ENCODE measurements around the gene KRT39. TPM values are rescaled to one million over a fixed set of nuclear protein-coding genes. Genes with fewer than 3 reads are reported as not detected.

Gene KRT39
- total and polyA plus RNA-seq, 2 donors (not counting 3 experiments of a cell fraction or from before 2014, with no cell fraction given) = not detected

DNA sequence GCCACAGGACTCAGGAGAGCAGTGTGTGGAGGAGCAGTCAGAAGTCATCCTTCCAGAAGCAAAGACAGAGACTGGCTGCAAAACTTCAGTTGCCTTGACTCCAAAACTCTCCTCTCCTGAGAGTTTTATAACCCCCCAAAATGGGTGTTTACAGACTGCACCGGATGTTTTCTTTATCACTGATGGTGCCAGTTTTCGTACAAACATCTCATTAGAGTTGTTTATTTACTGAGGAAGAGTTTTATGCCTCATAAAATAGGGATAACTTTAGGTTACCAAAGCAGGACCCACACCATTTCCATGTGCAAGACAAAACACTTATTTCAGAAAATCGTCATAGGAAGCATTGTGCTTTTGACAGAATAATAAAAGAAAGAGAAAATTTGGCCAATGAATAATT is 17.5 kb upstream of the KRT39 start, which contains the start of gene KRT40:
KRT40 (minus strand) TSS at position 101 of the 400 bp plus-strand sequence; CDS start at position 48, 53 bp downstream.
- Histone ChIP-seq H3K4me1 (ENCODE audit: control insufficient read depth, extremely low read depth, insufficient read depth, low read length) (no peaks in the 10 kb centered on the region), H2AFZ (ENCODE audit: low read depth, low read length) (no peak within 1 kb of the TSS), H3K79me2 (ENCODE audit: control insufficient read depth, insufficient read depth, low read length) (no peaks in the 10 kb centered on the region), H4K20me1 (replicated peaks; ENCODE audit: control insufficient read depth, extremely low read depth, insufficient read depth, low read length) (no peaks in the 10 kb centered on the region), H3K4me3 (replicated peaks in 1 of 3; ENCODE audit: insufficient read depth in 1 of 3, low read depth in 1 of 3, low read length in 3 of 3) (no peak within 1 kb of the TSS), H3K9me1 (replicated peaks; ENCODE audit: control insufficient read depth, extremely low read depth, insufficient read depth, low read length) (no peaks in the 10 kb centered on the region), H3K9ac (replicated peaks; ENCODE audit: extremely low read depth, insufficient read depth, low read length) (no peak within 1 kb of the TSS), H3K9me3 (replicated peaks; ENCODE audit: control insufficient read depth, insufficient read depth, low read length) (no peaks in the 10 kb centered on the region), H3K36me3 (ENCODE audit: control insufficient read depth in 2 of 2, extremely low read depth in 1 of 2, insufficient read depth in 2 of 2, low read length in 2 of 2) (no peaks in the 10 kb centered on the region), H3K4me2 (ENCODE audit: insufficient read depth, low read length) (no peak within 1 kb of the TSS), H3K27me3 (ENCODE audit: control insufficient read depth in 2 of 2, insufficient read depth in 2 of 2, low read length in 2 of 2) (peaks cover 0 to 4% of the 10 kb centered on the region in 2 experiments), H3K27ac (ENCODE audit: insufficient read depth, low read depth, low read length) (no peak within 1 kb of the TSS)
- FAIRE-seq = no peak
- dilution Hi-C loops (cut with MboI; ENCODE audit: extremely low pct_ligation_motif_present, low sequenced_read_pairs) (no loop called here), intact Hi-C loops (cut with micrococcal nuclease) (no loop called here)
- DNase-seq (ENCODE audit: low read depth, low spot score) = no peak
- TF ChIP-seq POLR2AphosphoS5 (IDR thresholded peaks at IDR 0.05; ENCODE audit: insufficient read depth, low read depth, low read length) = no peak
- TF ChIP-seq MYC (IDR thresholded peaks at IDR 0.05; ENCODE audit: low read depth, low read length) = no peak
- TF ChIP-seq EZH2 (IDR thresholded peaks at IDR 0.05; ENCODE audit: borderline replicate concordance, low read depth, low read length, severe bottlenecking) = no peak
- BruUV-seq (replicated peaks) = no TSS peak
- CTCF ChIA-PET = no interaction called here
- POLR2A ChIA-PET = no interaction called here

DNA sequence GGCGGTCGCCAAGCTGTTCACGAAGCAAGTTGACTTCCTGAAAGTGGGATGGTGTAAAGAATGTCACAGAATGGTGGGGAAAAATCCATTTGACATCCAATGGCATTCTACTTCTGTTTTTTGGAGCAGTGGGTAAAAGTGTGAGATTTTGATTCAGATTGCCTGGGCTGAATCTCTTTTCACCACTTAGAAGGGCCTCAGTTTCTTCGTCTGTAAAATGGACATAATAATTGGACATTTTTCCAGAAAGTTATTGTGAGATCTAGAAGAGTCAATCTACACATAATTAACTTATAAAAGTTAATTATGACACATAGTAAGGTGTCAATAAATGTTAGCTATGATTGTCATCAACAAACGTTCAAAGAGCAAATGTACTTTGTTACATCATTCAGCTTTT is 14.4 kb upstream of the KRT39 start:
- POLR2A ChIA-PET = no interaction called here
- Histone ChIP-seq H3K9ac (replicated peaks; ENCODE audit: extremely low read depth, insufficient read depth, low read length) (no peak overlapping the region), H3K4me2 (ENCODE audit: insufficient read depth, low read length) (no peak overlapping the region), H3K27ac (ENCODE audit: insufficient read depth, low read depth, low read length) (no peak overlapping the region), H3K4me1 (ENCODE audit: control insufficient read depth, extremely low read depth, insufficient read depth, low read length) (no peaks in the 10 kb centered on the region), H4K20me1 (replicated peaks; ENCODE audit: control insufficient read depth, extremely low read depth, insufficient read depth, low read length) (no peaks in the 10 kb centered on the region), H3K9me3 (replicated peaks; ENCODE audit: control insufficient read depth, insufficient read depth, low read length) (no peaks in the 10 kb centered on the region), H3K9me1 (replicated peaks; ENCODE audit: control insufficient read depth, extremely low read depth, insufficient read depth, low read length) (no peaks in the 10 kb centered on the region), H3K4me3 (replicated peaks in 1 of 3; ENCODE audit: insufficient read depth in 1 of 3, low read depth in 1 of 3, low read length in 3 of 3) (no peak overlapping the region), H3K36me3 (ENCODE audit: control insufficient read depth in 2 of 2, extremely low read depth in 1 of 2, insufficient read depth in 2 of 2, low read length in 2 of 2) (no peaks in the 10 kb centered on the region), H2AFZ (ENCODE audit: low read depth, low read length) (no peak overlapping the region), H3K79me2 (ENCODE audit: control insufficient read depth, insufficient read depth, low read length) (no peaks in the 10 kb centered on the region), H3K27me3 (ENCODE audit: control insufficient read depth in 2 of 2, insufficient read depth in 2 of 2, low read length in 2 of 2) (peaks cover 0 to 8% of the 10 kb centered on the region in 2 experiments)
- CTCF ChIA-PET = interaction anchor here (1.0 to 1.2 kb wide), 2 partner anchors 9 to 567 kb away, joined by 3 to 4 read pairs; no protein-coding TSS in a partner anchor
- TF ChIP-seq, protein P1, sequence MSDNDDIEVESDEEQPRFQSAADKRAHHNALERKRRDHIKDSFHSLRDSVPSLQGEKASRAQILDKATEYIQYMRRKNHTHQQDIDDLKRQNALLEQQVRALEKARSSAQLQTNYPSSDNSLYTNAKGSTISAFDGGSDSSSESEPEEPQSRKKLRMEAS (IDR thresholded peaks at IDR 0.05; ENCODE audit: insufficient read depth, insufficient read length) = no peak
- no peak for TF ChIP-seq JUN (IDR thresholded peaks at IDR 0.05; ENCODE audit: borderline replicate concordance, insufficient read depth, insufficient read length, low read depth)
- TF ChIP-seq GATA2 (IDR thresholded peaks at IDR 0.05; ENCODE audit: insufficient read depth, insufficient read length, low read depth, low read length) = no peak
- no peak for TF ChIP-seq POLR2AphosphoS5 (IDR thresholded peaks at IDR 0.05; ENCODE audit: insufficient read depth, low read depth, low read length)
- TF ChIP-seq MYC (IDR thresholded peaks at IDR 0.05; ENCODE audit: low read depth, low read length) = no peak
- no peak for FAIRE-seq
- intact Hi-C loops (cut with micrococcal nuclease) (no loop called here), dilution Hi-C loops (cut with MboI; ENCODE audit: extremely low pct_ligation_motif_present, low sequenced_read_pairs) (no loop called here)
- no TSS peak for BruUV-seq (replicated peaks)
- DNase-seq (ENCODE audit: low read depth, low spot score) = no peak

Measured in endothelial cell of umbilical vein (primary cell).